Ishikawa (cell line): Measurements from ENCODE around the gene OSR1.

ENCODE experiments used
- CEBPB ChIP-seq: IDR thresholded peaks from 2 replicates; pipeline ENCODE4 v1.6.1; 2012
- CREB1 ChIP-seq: IDR thresholded peaks from 2 replicates; pipeline ENCODE4 v1.6.1; 2012; ENCODE audit warnings: low read depth
- EGR1 ChIP-seq: IDR thresholded peaks from 2 replicates; pipeline ENCODE4 v1.6.1; 2012
- EP300 ChIP-seq: IDR thresholded peaks from 2 replicates; pipeline ENCODE4 v1.6.1; 2012; ENCODE audit warnings: borderline replicate concordance
- FOXM1 ChIP-seq: IDR thresholded peaks from 2 replicates; pipeline ENCODE4 v1.6.1; 2012; ENCODE audit warnings: low read depth, borderline replicate concordance
- MAX ChIP-seq: IDR thresholded peaks from 2 replicates; pipeline ENCODE4 v1.6.1; 2012
- NFIC ChIP-seq: IDR thresholded peaks from 2 replicates; pipeline ENCODE4 v1.6.1; 2012
- RAD21 ChIP-seq: IDR thresholded peaks from 2 replicates; pipeline ENCODE4 v1.6.1; 2012; ENCODE audit warnings: low read depth
- TAF1 ChIP-seq: IDR thresholded peaks from 2 replicates; pipeline ENCODE4 v1.6.1; 2012; ENCODE audit warnings: low read depth, mild to moderate bottlenecking
- TCF12 ChIP-seq: IDR thresholded peaks from 2 replicates; pipeline ENCODE4 v1.6.1; 2012; ENCODE audit warnings: low read depth
- TEAD4 ChIP-seq: IDR thresholded peaks from 2 replicates; pipeline ENCODE4 v1.6.1; 2012
- YY1 ChIP-seq: IDR thresholded peaks from 2 replicates; pipeline ENCODE4 v1.6.1; 2012; ENCODE audit warnings: low read depth
- ZBTB7A ChIP-seq: IDR thresholded peaks from 2 replicates; pipeline ENCODE4 v1.6.1; 2012; ENCODE audit warnings: low read depth
- TF ChIP-seq, protein P1 (sequence below): IDR thresholded peaks from 2 replicates; pipeline ENCODE4 v1.6.1; 2012; ENCODE audit warnings: low read depth, mild to moderate bottlenecking
- TF ChIP-seq, protein P2 (sequence below): IDR thresholded peaks from 2 replicates; pipeline ENCODE4 v1.6.1; 2012

The OSR1 gene

DNA sequence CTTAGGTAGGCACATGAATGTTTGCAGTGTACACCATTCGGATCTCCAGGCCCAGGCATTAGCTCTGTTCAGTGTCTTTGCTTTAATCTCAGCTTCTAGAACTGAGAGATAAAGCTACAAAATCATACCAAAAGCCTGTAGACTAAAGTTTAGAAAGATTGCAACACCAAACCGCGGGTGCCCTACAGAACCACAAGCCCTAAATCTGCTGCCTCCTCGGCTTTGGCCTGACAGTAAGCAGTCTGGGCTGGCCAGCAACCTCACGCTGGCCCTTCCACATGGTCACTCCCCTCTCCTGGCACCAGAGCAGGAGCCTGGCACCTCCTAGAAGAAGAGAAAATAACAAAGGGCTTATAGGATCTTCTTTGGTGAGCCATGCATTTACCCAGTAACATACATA lies 8.9 kb upstream of the OSR1 start:
- TF ChIP-seq, protein P1, sequence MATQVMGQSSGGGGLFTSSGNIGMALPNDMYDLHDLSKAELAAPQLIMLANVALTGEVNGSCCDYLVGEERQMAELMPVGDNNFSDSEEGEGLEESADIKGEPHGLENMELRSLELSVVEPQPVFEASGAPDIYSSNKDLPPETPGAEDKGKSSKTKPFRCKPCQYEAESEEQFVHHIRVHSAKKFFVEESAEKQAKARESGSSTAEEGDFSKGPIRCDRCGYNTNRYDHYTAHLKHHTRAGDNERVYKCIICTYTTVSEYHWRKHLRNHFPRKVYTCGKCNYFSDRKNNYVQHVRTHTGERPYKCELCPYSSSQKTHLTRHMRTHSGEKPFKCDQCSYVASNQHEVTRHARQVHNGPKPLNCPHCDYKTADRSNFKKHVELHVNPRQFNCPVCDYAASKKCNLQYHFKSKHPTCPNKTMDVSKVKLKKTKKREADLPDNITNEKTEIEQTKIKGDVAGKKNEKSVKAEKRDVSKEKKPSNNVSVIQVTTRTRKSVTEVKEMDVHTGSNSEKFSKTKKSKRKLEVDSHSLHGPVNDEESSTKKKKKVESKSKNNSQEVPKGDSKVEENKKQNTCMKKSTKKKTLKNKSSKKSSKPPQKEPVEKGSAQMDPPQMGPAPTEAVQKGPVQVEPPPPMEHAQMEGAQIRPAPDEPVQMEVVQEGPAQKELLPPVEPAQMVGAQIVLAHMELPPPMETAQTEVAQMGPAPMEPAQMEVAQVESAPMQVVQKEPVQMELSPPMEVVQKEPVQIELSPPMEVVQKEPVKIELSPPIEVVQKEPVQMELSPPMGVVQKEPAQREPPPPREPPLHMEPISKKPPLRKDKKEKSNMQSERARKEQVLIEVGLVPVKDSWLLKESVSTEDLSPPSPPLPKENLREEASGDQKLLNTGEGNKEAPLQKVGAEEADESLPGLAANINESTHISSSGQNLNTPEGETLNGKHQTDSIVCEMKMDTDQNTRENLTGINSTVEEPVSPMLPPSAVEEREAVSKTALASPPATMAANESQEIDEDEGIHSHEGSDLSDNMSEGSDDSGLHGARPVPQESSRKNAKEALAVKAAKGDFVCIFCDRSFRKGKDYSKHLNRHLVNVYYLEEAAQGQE, result no peak
- TF ChIP-seq CEBPB (no peak), NFIC (no peak), MAX (no peak), CREB1 (no peak), EP300 (no peak), ZBTB7A (no peak), EGR1 (no peak), TEAD4 (no peak), YY1 (no peak), TCF12 (no peak), FOXM1 (no peak), TAF1 (no peak), RAD21 (no peak)
- TF ChIP-seq, protein P2, sequence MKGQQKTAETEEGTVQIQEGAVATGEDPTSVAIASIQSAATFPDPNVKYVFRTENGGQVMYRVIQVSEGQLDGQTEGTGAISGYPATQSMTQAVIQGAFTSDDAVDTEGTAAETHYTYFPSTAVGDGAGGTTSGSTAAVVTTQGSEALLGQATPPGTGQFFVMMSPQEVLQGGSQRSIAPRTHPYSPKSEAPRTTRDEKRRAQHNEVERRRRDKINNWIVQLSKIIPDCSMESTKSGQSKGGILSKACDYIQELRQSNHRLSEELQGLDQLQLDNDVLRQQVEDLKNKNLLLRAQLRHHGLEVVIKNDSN, result no peak

DNA sequence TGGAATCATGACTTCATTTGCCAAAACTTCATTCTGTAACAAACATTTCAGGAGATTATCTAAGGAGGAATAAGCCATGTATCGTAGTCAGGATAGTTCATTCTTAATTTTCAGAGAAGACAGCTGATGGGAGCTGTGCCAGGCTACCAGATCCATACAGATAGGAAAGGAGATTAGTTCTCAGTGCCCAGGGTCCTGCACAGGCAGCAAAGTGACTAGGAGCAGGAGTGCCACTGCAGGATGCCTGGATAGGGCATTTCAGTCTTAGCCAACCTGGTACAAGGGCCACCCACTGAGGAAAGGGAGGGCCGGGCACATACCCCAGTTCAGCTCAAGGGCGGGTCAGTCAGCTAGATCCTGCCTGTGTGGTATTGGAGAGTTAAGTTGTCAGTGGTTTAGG lies 6.7 kb upstream of the OSR1 start:
- TF ChIP-seq EGR1 (no peak), TAF1 (no peak), YY1 (no peak), TCF12 (no peak), NFIC (no peak), RAD21 (no peak), MAX (no peak), TEAD4 (no peak), FOXM1 (no peak), CREB1 (no peak), EP300 (no peak), ZBTB7A (no peak)
- TF ChIP-seq, protein P2, result no peak

- TF ChIP-seq EP300 (no peak), FOXM1 (no peak), EGR1 (no peak), CREB1 (no peak), NFIC (no peak), TCF12 (no peak), TEAD4 (no peak), MAX (no peak), TAF1 (no peak), YY1 (no peak), ZBTB7A (no peak), RAD21 (no peak), CEBPB (no peak)
- TF ChIP-seq, protein P2, result no peak
- TF ChIP-seq, protein P1, result no peak
Observed at GRCh38 chr2:19364014-19364413, 5.6 kb upstream of the OSR1 start.

- no peak for TF ChIP-seq TCF12
- TF ChIP-seq EP300, result no peak
- no peak for TF ChIP-seq CREB1
- no peak for TF ChIP-seq YY1
- TF ChIP-seq FOXM1, result no peak
- TF ChIP-seq ZBTB7A, result no peak
- TF ChIP-seq, protein P2, result no peak
- TF ChIP-seq CEBPB, result no peak
- TF ChIP-seq MAX, result no peak
Observed at GRCh38 chr2:19363474-19363778, 5.0 kb upstream of the OSR1 start.
